AG20443 (cell line): Measurements from ENCODE around the gene CCL4L2.
"Not testable (repeated sequence)": the region's sequence is repeated elsewhere in the genome, so short reads cannot be mapped to it uniquely, and the experiment has no call there.

Source experiments
- DNase-seq: peaks from one replicate; pipeline ENCODE4 v3.0.0; 2012; ENCODE audit warnings: low spot score, mixed read lengths

Gene CCL4L2

GRCh38 chr17:36195434-36196130, 15.3 kb upstream of the CCL4L2 start:
- no peak for DNase-seq

DNA sequence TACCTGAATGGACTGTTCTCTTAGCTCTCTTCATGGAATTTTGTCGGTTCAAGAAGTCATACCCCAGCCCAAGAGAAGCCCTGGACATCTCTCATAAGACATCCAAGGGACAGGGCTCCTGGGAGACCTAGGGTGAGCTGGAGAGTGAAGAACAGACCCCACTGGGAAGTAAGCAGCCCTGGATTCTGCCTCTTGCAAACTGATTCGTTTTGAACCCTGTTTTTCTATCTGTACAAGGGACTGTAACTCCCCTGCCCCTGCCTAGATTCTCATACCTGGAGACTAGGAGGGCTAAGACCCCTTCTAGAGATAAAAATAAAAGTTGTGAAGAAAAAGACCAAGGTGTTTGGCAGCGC, 14.8 kb upstream of the CCL4L2 start:
- no peak for DNase-seq

GRCh38 chr17:36197387-36197703, 13.5 kb upstream of the CCL4L2 start:
- DNase-seq: no peak

DNA sequence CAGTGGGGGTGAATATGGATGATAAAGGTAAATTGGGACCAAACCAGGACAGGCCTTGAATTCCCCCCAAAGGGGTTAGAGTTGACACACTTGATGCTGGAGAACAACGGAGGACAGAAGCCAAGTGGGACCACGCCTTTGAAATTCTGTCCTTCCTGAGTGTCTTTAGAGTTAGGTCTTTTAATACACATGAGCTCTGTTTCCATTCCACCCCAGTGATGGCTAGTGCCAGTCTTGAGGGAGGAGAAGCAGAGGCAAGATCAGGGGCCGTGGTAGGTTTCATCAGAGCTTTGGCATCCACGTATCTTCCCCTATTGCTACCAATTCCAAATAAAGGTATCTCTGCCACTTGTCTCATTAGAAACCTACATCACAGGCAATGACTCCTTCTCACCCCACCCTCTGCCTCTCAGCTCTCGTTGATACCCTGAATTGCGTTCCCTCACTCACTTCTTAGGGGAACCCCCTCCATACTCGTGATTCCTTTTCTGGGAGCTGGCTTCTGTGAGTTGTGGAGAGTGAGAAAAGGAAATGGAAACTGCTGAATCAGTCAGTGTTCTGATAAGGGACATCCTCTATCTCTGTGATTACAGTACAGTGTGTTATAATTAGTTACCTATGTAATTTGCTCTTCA, 11.9 kb upstream of the CCL4L2 start:
- no peak for DNase-seq

- DNase-seq: not testable (repeated sequence)
These were observed 9.8 kb upstream of the CCL4L2 start for GRCh38 chr17:36201102-36201501.

DNA sequence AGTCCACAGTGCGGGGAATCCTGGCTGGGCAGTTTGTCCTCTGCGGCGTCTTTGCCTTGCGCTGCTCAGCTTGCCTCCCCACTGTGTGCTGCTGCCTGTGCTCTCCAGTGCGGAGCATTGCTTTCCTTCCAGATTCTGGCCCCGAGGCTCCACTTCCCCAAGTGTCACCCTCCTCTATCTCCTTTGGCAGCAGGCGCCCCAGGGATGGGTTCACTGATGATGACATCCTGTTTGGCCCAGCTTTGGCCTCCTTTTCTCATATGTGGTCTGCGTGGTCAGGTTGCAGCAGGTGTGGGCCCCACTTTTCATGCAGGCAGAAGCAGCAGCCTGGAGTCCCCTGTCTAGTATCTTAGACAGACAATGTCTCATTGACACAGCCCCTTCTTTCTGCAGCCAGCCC, 9.4 kb upstream of the CCL4L2 start:
- not testable (repeated sequence) for DNase-seq

GRCh38 chr17:36203335-36203734, 7.5 kb upstream of the CCL4L2 start:
- no peak for DNase-seq

GRCh38 chr17:36204724-36205500, 6.0 kb upstream of the CCL4L2 start:
- DNase-seq: no peak

- DNase-seq: no peak
These were observed 5.0 kb upstream of the CCL4L2 start for GRCh38 chr17:36205637-36206485.

GRCh38 chr17:36206486-36206821, 4.4 kb upstream of the CCL4L2 start:
- not testable (repeated sequence) for DNase-seq

GRCh38 chr17:36207383-36207782, 3.5 kb upstream of the CCL4L2 start:
- DNase-seq: not testable (repeated sequence)

GRCh38 chr17:36209575-36209974, 1.3 kb upstream of the CCL4L2 start:
- no peak for DNase-seq

DNA sequence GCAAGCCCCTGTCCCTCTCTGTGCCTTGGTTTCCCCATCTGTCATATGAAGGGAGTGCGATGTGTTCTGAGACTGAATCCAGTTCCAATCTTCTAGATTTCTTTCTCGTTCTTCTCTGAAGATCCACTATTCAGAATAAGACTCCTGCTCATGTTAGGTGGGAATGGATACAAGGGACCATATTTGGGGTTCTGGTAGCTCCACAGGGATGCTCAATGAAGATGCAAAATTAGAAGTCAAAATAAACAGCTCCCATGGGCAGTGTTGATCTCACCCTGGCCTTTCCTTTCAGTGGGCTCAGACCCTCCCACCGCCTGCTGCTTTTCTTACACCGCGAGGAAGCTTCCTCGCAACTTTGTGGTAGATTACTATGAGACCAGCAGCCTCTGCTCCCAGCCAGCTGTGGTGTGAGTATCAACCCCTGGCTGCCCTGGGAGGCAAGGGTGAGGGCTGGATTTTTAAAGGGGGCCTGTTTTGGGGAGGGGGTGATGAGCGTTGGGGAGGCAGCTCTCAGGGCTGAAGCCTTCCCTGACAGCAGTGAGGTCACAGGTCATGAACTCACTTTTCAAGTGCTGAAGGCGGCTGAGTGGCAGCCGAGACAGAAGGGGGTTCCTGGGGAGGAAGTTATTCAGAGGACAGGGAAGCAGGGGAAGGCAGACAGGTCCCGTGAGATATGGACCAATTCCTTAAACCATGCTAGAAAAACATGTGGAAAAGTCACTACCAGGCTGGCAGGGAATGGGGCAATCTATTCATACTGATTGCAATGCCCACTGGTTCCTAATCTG, 815 bp downstream of the CCL4L2 start:
- not testable (repeated sequence) for DNase-seq

GRCh38 chr17:36212272-36212605, 1.4 kb downstream of the CCL4L2 start:
- no peak for DNase-seq

- DNase-seq: no peak
These were observed 2.1 kb downstream of the CCL4L2 start for GRCh38 chr17:36212966-36213365.

- DNase-seq: no peak
These were observed 2.8 kb downstream of the CCL4L2 start for GRCh38 chr17:36213695-36214094.

GRCh38 chr17:36214918-36215317, 4.1 kb downstream of the CCL4L2 start:
- no peak for DNase-seq

GRCh38 chr17:36215406-36216308, 4.8 kb downstream of the CCL4L2 start:
- not testable (repeated sequence) for DNase-seq

DNA sequence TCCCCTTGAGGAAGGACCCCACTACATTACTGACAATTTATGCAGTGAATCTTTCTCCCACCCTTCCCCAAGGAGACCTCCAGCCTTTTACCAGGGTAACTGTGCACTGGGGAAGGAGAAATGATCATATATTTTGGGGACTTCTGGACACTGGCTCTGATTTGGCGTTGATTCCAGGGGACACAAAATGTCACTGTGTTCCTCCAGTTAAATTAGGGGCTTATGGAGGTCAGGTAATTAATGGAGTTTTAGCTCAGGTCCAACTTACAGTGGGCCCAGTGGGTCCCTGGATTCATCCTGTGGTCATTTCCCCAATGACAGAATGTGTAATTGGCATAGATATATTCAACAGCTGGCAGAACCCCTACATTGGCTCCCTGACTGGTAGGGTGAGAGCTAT, 8.7 kb downstream of the CCL4L2 start:
- DNase-seq: not testable (repeated sequence)

GRCh38 chr17:36220737-36221580, 10.1 kb downstream of the CCL4L2 start:
- DNase-seq: not testable (repeated sequence)
